EH (cell line): ENCODE data around the gene WWC1.

Experiments used
- DNase-seq: peaks from one replicate; pipeline ENCODE4 v3.0.0-alpha.2; 2015; ENCODE audit warnings: low read depth

WWC1 gene

DNA sequence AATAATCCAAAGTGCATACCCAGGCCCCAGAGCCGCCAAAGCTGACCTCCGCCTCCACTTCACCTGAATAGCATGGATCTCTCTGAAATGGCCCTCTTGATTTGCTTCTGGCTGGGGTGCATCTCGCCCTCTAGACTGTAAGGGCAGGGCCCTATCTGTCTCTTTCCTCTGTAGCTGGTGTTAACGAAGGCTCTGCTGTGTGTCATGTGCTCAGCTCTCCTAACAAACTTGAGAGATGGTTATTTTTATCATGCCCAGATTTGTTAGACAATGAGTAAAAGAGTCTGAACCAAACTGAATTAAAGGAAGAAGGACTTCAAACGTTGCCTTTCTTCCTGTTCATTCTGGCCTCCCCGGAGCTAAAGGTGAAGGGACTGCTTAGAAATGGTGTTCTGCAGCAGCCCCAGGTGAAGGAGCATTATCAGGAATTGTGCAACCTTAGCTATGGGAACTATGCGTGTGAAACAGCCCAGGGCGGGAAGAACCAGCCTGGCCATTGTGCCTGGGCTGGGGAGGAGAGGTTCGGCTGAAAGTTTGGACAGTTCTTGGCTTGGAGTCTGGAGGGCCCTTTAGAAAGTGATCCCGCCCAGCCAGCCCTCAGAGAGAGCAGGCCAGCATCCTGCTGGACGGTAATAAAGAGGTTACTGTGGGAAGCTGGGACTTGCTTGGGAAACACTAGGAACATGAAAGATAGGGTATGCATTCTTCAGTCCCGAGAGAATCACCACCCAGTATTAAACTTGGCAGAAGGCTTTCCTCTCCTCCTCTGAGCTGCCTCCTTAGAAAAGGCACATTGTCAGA, 73.5 kb downstream of the WWC1 start:
- DNase-seq: peak; percentile 70

- DNase-seq: peak; percentile 69
Observed at GRCh38 chr5:168365581-168366081, 74.2 kb downstream of the WWC1 start.

DNA sequence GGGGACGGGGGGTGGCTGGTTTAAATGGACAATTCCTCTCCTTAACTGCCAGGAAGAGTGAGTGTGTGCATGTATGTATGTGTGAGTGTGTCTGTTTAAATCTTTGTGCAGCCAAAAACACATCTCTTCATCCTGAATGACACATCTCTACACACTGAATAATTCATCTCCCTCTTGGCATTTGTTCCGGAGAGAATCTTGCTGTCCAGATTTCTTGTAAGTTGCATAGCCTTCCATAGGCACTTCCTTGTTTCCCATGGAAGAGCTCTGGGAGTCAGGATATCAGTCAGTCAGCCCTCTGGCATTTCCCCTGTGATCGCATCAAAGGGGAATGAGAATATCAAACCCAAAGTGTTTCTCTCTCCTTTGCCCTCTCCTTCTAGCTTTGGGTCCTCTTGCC, 74.7 kb downstream of the WWC1 start:
- peak; percentile 98 for DNase-seq

- DNase-seq: no peak
Observed at GRCh38 chr5:168368854-168369253, 77.4 kb downstream of the WWC1 start.

- DNase-seq: no peak
Observed at GRCh38 chr5:168370831-168371230, 79.4 kb downstream of the WWC1 start.

DNA sequence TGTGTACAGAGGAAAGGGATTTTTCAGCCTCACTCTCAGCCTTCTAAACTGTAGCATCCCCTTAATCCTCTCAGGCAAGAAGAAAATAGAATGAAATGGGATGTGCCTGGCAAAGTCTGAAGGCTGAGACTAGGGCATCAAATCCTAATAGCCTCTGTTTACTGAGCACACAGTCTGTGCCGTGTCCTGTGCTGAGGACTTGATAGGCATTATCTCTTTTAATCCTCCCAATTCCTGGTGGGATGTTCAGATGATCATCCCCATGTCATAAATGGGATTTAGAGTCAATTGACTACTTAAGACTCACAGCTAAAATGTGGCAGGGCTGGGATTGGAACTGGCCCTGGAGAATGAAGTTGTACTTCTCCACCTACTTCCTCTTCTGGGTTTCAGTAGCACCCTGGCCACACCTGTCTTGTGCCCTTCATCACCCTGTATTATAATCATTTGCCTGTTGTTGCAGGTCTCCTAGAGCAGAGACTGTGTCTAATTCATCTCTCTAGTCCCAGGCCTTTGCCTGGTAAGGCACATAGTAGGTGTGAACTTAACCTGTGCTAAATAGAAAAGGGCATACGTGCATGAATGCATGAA, 81.0 kb downstream of the WWC1 start:
- no peak for DNase-seq

DNA sequence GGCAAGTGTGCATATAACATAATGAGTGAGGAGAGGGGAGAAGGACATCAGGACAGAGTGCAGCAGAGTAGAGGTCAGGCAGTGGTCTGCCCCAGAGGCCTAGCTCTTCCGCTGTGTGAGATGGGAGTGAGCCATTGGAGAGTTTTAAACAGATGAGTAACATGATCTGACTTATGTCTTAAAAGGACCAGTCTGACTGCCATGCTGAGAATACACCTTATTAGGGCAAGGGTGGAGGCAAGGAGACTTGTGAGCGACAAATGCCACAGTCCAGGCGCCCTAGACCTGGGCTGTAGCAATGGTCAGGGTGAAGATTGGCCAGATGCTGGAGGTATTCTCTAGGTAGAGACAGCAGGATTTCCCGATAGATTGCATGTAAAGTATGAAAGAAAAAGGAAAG, 83.1 kb downstream of the WWC1 start:
- DNase-seq: no peak

DNA sequence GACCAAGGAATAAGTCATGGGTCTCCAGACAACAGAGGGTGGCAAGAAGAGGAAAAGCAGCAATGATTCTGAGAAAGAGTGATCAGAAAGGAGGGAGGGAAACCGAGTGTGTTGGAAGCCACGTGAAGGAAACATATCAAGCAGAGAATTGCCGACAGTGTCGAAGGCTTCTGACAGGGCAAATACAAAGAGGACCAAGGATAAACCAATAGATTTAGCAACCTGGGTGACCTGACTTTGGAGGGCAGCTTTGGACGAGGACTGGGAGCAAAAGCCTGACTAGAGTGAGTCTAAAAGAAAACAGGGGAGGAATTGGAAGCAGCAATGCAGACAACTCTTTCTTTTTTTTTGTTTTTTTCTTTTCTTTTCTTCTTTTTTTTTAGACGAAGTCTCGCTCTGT, 83.8 kb downstream of the WWC1 start:
- no peak for DNase-seq

DNA sequence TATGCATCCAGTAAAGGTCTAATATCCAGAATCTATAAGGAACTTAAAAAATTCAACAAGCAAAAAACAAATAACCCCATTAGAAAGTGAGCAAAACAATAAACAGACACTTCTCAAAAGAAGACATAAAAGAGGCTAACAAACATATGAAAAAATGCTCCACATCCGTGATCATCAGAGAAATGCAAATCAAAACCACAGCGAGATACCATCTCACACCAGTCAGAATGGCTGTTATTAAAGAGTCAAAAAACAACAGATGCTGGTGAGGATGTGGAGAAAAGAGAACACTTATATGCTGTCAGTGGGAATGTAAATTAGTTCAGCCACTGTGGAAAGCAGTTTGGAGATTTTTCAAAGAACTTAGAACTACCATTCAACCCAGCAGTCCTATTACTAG, 86.1 kb downstream of the WWC1 start:
- DNase-seq: no peak

DNA sequence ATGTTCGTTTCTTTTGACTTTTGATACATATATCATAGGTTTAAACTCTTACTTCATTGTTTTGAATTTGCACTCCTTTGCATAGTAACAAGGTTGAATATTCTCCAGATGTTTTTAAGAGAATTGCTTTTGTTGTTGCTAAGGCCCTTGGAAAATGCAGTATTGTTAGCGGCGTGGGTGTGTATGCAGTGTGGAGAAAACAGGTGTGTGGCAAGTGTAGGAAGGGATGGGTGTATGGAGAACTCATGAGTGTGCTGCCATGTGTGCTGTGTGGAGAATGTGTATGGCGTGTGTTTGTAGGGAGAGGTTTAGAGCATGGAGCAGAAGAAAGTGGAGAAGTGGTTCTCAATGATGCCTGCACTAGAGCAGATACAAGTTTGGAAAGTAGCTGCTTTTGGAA, 87.3 kb downstream of the WWC1 start:
- DNase-seq: no peak

DNA sequence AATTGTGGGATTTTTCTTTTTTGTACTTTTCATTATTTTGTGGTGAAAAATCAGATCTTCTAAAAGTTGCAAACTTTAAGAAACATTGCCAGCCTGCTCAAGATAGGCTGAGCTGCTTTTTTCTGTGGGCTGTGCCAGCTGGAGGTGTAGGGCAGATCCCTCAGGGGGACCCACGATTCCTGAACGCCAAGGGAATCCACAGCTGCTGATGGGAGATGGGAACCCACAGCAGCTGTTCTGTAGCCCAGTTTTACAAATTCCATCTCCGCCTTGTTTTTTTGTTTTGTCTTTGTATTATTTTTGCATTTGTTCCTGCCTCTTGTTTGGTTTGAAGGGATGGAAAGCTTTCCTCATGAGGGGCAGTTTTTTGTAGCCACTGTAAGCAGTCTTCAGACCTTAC, 91.0 kb downstream of the WWC1 start:
- DNase-seq: no peak

DNA sequence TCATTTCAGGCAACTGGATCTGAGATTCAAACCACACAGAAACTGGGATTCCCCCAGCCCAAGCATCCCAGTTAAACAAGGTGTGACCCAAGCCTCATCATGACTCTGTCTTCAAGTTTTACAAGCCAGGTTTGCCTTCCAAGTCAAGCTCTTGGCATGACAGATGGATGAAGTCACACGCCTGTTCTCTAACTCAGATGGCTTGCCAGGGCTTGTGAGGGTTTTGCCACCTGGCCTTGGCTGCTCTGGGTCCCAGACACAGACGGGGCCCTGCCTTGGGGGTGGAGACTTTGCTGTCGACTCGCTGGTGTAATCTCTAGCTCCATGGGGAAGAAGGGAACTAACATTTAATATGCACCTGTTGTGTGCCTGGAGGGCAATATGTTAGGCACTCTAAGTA, 99.0 kb downstream of the WWC1 start:
- DNase-seq: no peak

GRCh38 chr5:168393773-168394172, 102.3 kb downstream of the WWC1 start:
- no peak for DNase-seq

GRCh38 chr5:168400429-168401220, 109.2 kb downstream of the WWC1 start:
- DNase-seq: no peak

- no peak for DNase-seq
Observed at GRCh38 chr5:168401226-168401625, 109.8 kb downstream of the WWC1 start.

- no peak for DNase-seq
Observed at GRCh38 chr5:168401880-168402279, 110.4 kb downstream of the WWC1 start.

- peak; percentile 97 for DNase-seq
Observed at GRCh38 chr5:168404365-168404764, 112.9 kb downstream of the WWC1 start.

GRCh38 chr5:168407211-168407610, 115.8 kb downstream of the WWC1 start:
- no peak for DNase-seq

GRCh38 chr5:168408561-168409305, 117.3 kb downstream of the WWC1 start:
- DNase-seq: no peak

GRCh38 chr5:168409591-168410458, 118.4 kb downstream of the WWC1 start:
- peak; percentile 76 for DNase-seq

DNA sequence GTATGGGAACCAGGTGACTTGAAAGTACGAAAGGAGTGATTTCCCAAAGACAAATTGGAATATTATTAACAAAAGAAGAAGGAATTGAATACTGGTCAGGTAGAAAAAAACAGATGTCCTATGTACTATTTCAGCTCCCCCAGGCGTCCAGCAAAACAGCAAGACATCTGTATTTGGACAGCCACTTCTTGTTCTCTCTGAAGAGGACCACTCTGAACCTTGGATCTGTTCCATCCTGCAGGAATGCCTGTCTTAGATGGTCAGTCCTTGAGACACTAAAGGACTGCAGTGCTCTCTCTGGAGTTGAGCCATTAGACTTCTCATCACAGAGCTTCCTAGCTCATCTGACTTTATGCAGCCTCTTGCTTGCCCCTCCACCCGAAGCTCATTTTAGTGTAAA, 120.4 kb downstream of the WWC1 start:
- DNase-seq: no peak
